Trophoblast cell (in vitro differentiated cells and primary cell): Measurements from ENCODE around the gene MRPL43.

Experiments used
- DNase-seq, 2 donors: peaks; one replicate each; pipeline ENCODE4 v3.0.0-alpha.2; 2016
- H2AFZ ChIP-seq: 2 replicates; pipeline ENCODE4 v1.6.1; 2013; ENCODE audit warnings: low read length, moderate library complexity, mild to moderate bottlenecking; ENCODE audit not compliant: insufficient read depth, poor library complexity
- H2AK5ac ChIP-seq: 2 replicates; pipeline ENCODE4 v1.6.1; 2013; ENCODE audit warnings: mild to moderate bottlenecking, low read length
- H2BK120ac ChIP-seq: 2 replicates; pipeline ENCODE4 v1.6.1; 2013; ENCODE audit warnings: low read length, mild to moderate bottlenecking, moderate library complexity; ENCODE audit not compliant: insufficient read depth, poor library complexity
- H2BK12ac ChIP-seq: 2 replicates; pipeline ENCODE4 v1.6.1; 2013; ENCODE audit warnings: mild to moderate bottlenecking, low read length, moderate library complexity
- H2BK5ac ChIP-seq: 2 replicates; pipeline ENCODE4 v1.6.1; 2013; ENCODE audit warnings: low read length, low read depth, moderate library complexity, mild to moderate bottlenecking; ENCODE audit not compliant: poor library complexity
- H3K14ac ChIP-seq: 2 replicates; pipeline ENCODE4 v1.6.1; 2013; ENCODE audit warnings: mild to moderate bottlenecking, low read length
- H3K18ac ChIP-seq: 2 replicates; pipeline ENCODE4 v1.6.1; 2013; ENCODE audit warnings: mild to moderate bottlenecking, low read length
- H3K23ac ChIP-seq: 2 replicates; pipeline ENCODE4 v1.6.1; 2013; ENCODE audit warnings: low read length
- H3K27ac ChIP-seq: 2 replicates; pipeline ENCODE4 v1.5.1; 2013; ENCODE audit warnings: low read depth, mild to moderate bottlenecking, inconsistent platforms, low read length, moderate library complexity
- H3K27me3 ChIP-seq: 2 replicates; pipeline ENCODE4 v1.6.1; 2013; ENCODE audit warnings: inconsistent platforms, mild to moderate bottlenecking, low read length, moderate library complexity; ENCODE audit not compliant: insufficient read depth
- H3K36me3 ChIP-seq, 2 experiments: 1 replicate in 1 of 2; 2 replicates in 1 of 2; pipeline ENCODE4 v1.6.1; 2013; ENCODE audit warnings: low read length in 2 of 2, mild to moderate bottlenecking in 2 of 2, moderate library complexity in 1 of 2; ENCODE audit not compliant: insufficient read depth in 2 of 2, control insufficient read depth in 1 of 2
- H3K4ac ChIP-seq: 2 replicates; pipeline ENCODE4 v1.6.1; 2013; ENCODE audit warnings: low read depth, mild to moderate bottlenecking, low read length, moderate library complexity
- H3K4me1 ChIP-seq, 2 experiments: 1 replicate in 1 of 2; 2 replicates in 1 of 2; pipeline ENCODE4 v1.6.1; 2013; ENCODE audit warnings: low read length in 2 of 2, mild to moderate bottlenecking in 2 of 2, moderate library complexity in 1 of 2; ENCODE audit not compliant: insufficient read depth in 2 of 2, control insufficient read depth in 1 of 2
- H3K4me2 ChIP-seq: 2 replicates; pipeline ENCODE4 v1.6.1; 2013; ENCODE audit warnings: inconsistent platforms, mild to moderate bottlenecking, low read length, moderate library complexity
- H3K4me3 ChIP-seq: 2 replicates; pipeline ENCODE4 v1.5.1; 2013; ENCODE audit warnings: mild to moderate bottlenecking, low read depth, low read length, inconsistent platforms
- H3K79me1 ChIP-seq: one replicate; pipeline ENCODE4 v1.6.1; 2013; ENCODE audit warnings: low read length
- H3K79me2 ChIP-seq: 2 replicates; pipeline ENCODE4 v1.6.1; 2013; ENCODE audit warnings: low read length, mild to moderate bottlenecking; ENCODE audit not compliant: control insufficient read depth, insufficient read depth, poor library complexity
- H3K9ac ChIP-seq: 2 replicates; pipeline ENCODE4 v1.6.1; 2013; ENCODE audit warnings: mild to moderate bottlenecking, low read length
- H3K9me3 ChIP-seq: 2 replicates; pipeline ENCODE4 v1.6.1; 2013; ENCODE audit warnings: low read depth, mild to moderate bottlenecking, control low read depth, inconsistent platforms, low read length; ENCODE audit not compliant: insufficient read depth
- H4K12ac ChIP-seq: 2 replicates; pipeline ENCODE4 v1.6.1; 2013; ENCODE audit warnings: low read depth, mild to moderate bottlenecking, low read length, moderate library complexity
- H4K8ac ChIP-seq: 2 replicates; pipeline ENCODE4 v1.6.1; 2013; ENCODE audit warnings: low read depth, mild to moderate bottlenecking, low read length, moderate library complexity
- H4K91ac ChIP-seq: one replicate; pipeline ENCODE4 v1.6.1; 2013; ENCODE audit warnings: low read depth, mild to moderate bottlenecking, low read length, moderate library complexity
- WGBS: extraction: QIAGEN DNeasy Blood & Tissue Kit; methylation state at CpG from one replicate; pipeline ENCODE4 v1.1.7; 2013; ENCODE audit warnings: missing lambda C conversion rate; ENCODE audit not compliant: insufficient read length, insufficient coverage; ENCODE audit errors: extremely low coverage; 5-methylcytosine and 5-hydroxymethylcytosine counted together

The MRPL43 gene

GRCh38 chr10:101020427-101021075 lies 33.3 kb upstream of the MRPL43 start:
- Histone ChIP-seq H4K12ac (no peak overlapping the region), H2AFZ (no peak overlapping the region), H3K4me2 (no peak overlapping the region), H4K8ac (no peak overlapping the region), H4K91ac (no peak overlapping the region), H3K36me3 (no peaks in the 10 kb centered on the region), H3K4ac (no peak overlapping the region), H3K18ac (no peak overlapping the region), H3K27ac (no peak overlapping the region), H3K79me1 (no peaks in the 10 kb centered on the region), H2BK5ac (no peak overlapping the region), H3K9me3 (peaks cover 2% of the 10 kb centered on the region), H3K14ac (no peak overlapping the region), H3K23ac (no peak overlapping the region), H2BK12ac (no peak overlapping the region), H2AK5ac (no peak overlapping the region), H3K9ac (no peak overlapping the region), H3K4me3 (no peak overlapping the region), H3K27me3 (peaks cover 9% of the 10 kb centered on the region), H3K79me2 (no peaks in the 10 kb centered on the region), H2BK120ac (no peak overlapping the region), H3K4me1 (peaks cover 7 to 13% of the 10 kb centered on the region in 2 experiments)
- WGBS: no CpG with 5 or more reads among the region's 10 CpGs
- peak in 1 of 2 donors; percentile 22 for DNase-seq

GRCh38 chr10:101019440-101019703 lies 32.1 kb upstream of the MRPL43 start:
- Histone ChIP-seq H3K4ac (no peak overlapping the region), H4K12ac (no peak overlapping the region), H3K23ac (no peak overlapping the region), H3K9ac (no peak overlapping the region), H3K79me1 (no peaks in the 10 kb centered on the region), H3K79me2 (no peaks in the 10 kb centered on the region), H2AFZ (no peak overlapping the region), H2AK5ac (no peak overlapping the region), H3K4me1 (peaks cover 7 to 13% of the 10 kb centered on the region in 2 experiments), H3K9me3 (peaks cover 2% of the 10 kb centered on the region), H2BK120ac (no peak overlapping the region), H4K8ac (no peak overlapping the region), H3K36me3 (no peaks in the 10 kb centered on the region), H2BK5ac (no peak overlapping the region), H3K27ac (no peak overlapping the region), H4K91ac (no peak overlapping the region), H3K4me3 (no peak overlapping the region), H3K14ac (no peak overlapping the region), H3K18ac (no peak overlapping the region), H3K4me2 (no peak overlapping the region), H3K27me3 (peaks cover 9% of the 10 kb centered on the region), H2BK12ac (no peak overlapping the region)
- no CpG with 5 or more reads among the region's 2 CpGs for WGBS
- no peak for DNase-seq

GRCh38 chr10:101018600-101019439 lies 31.5 kb upstream of the MRPL43 start:
- peak overlapping the region; percentile 43 for H3K4me2 ChIP-seq
- WGBS: no CpG with 5 or more reads among the region's 45 CpGs
- H2AFZ ChIP-seq: no peak overlapping the region

GRCh38 chr10:101018118-101018599 lies 30.9 kb upstream of the MRPL43 start:
- Histone ChIP-seq H3K9ac (no peak overlapping the region), H3K18ac (no peak overlapping the region), H2BK120ac (no peak overlapping the region), H3K4me1 (peaks cover 7 to 13% of the 10 kb centered on the region in 2 experiments), H3K4me3 (no peak overlapping the region), H2AFZ (no peak overlapping the region), H3K27me3 (peaks cover 9% of the 10 kb centered on the region), H3K79me1 (no peaks in the 10 kb centered on the region), H3K4me2 (peak overlapping the region; percentile 43), H3K36me3 (no peaks in the 10 kb centered on the region), H2BK5ac (no peak overlapping the region), H3K9me3 (peaks cover 2% of the 10 kb centered on the region), H3K4ac (no peak overlapping the region), H3K79me2 (no peaks in the 10 kb centered on the region), H4K12ac (no peak overlapping the region), H4K91ac (no peak overlapping the region), H2BK12ac (no peak overlapping the region), H2AK5ac (peak overlapping the region; percentile 17), H3K14ac (no peak overlapping the region), H3K27ac (no peak overlapping the region), H3K23ac (no peak overlapping the region), H4K8ac (no peak overlapping the region)
- peak in 1 of 2 donors; percentile 32 for DNase-seq
- WGBS: no CpG with 5 or more reads among the region's 20 CpGs

More at GRCh38 chr10:101018600-101019439, 31.5 kb upstream of the MRPL43 start:
- Histone ChIP-seq H3K18ac (no peak overlapping the region), H3K27ac (no peak overlapping the region), H2BK12ac (no peak overlapping the region), H3K4me1 (peaks cover 7 to 13% of the 10 kb centered on the region in 2 experiments), H3K79me1 (no peaks in the 10 kb centered on the region), H3K4me3 (no peak overlapping the region), H3K9me3 (peaks cover 2% of the 10 kb centered on the region), H2AK5ac (no peak overlapping the region), H3K9ac (no peak overlapping the region), H2BK5ac (no peak overlapping the region), H2BK120ac (no peak overlapping the region), H3K36me3 (no peaks in the 10 kb centered on the region), H4K8ac (peak overlapping the region; percentile 23), H3K79me2 (no peaks in the 10 kb centered on the region), H4K91ac (no peak overlapping the region), H4K12ac (peak overlapping the region; percentile 49), H3K4ac (no peak overlapping the region), H3K27me3 (peaks cover 9% of the 10 kb centered on the region), H3K14ac (no peak overlapping the region), H3K23ac (no peak overlapping the region)
- peak; percentile 91 to 93 for DNase-seq
